Esophagus muscularis mucosa (tissue), 4 donors: ENCODE measurements around the gene LHFPL2. TPM values are rescaled to one million over a fixed set of nuclear protein-coding genes. Genes with fewer than 3 reads are reported as not detected.
"Not testable (repeated sequence)": the region's sequence is repeated elsewhere in the genome, so short reads cannot be mapped to it uniquely, and the experiment has no call there.

Experiments used
- DNase-seq: peaks from one replicate; pipeline ENCODE4 v3.0.0-alpha.2; 2017; ENCODE audit errors: extremely low spot score
- H3K27ac ChIP-seq, 4 donors: fragments of 200-600 bp; sonication (generic); replicated peaks in 1 of 4; 1 replicate in 3 of 4; 2 replicates in 1 of 4; pipeline ENCODE4 v1.5.1; 2016 to 2019; ENCODE audit warnings: mild to moderate bottlenecking in 1 of 4
- H3K27me3 ChIP-seq, 4 donors: fragments of 200-600 bp; sonication (generic); one replicate each; pipeline versions ENCODE4 v1.5.1 to v1.6.0; 2016 to 2019
- H3K36me3 ChIP-seq, 4 donors: fragments of 200-600 bp; sonication (generic); one replicate each; pipeline ENCODE4 v1.5.1; 2016 to 2019
- H3K4me1 ChIP-seq, 4 donors: fragments of 200-600 bp; sonication (generic); one replicate each; pipeline ENCODE4 v1.5.1; 2016 to 2019
- H3K4me3 ChIP-seq, 4 donors: fragments of 200-600 bp; sonication (generic); 1 replicate in 2 of 4; 2 replicates in 2 of 4; pipeline ENCODE4 v1.5.1; 2016 to 2019; ENCODE audit warnings: mild to moderate bottlenecking in 4 of 4, moderate library complexity in 1 of 4
- H3K9me3 ChIP-seq, 4 donors: fragments of 200-600 bp; sonication (generic); 1 replicate in 3 of 4; 2 replicates in 1 of 4; pipeline ENCODE4 v1.5.1; 2016 to 2019
- EP300 ChIP-seq: sonication (generic); formaldehyde crosslinking; IDR thresholded peaks from one replicate; pipeline ENCODE4 v1.6.1; 2017; ENCODE audit warnings: antibody characterized with exemption
- POLR2A ChIP-seq: fragments of 450-650 bp; IDR thresholded peaks from one replicate; pipeline ENCODE4 v1.6.1; 2017; ENCODE audit warnings: antibody characterized with exemption, moderate library complexity, mild to moderate bottlenecking, low read depth
- POLR2AphosphoS5 ChIP-seq, 2 donors: sonication (generic); formaldehyde crosslinking; IDR thresholded peaks; one replicate each; pipeline ENCODE4 v1.6.1; 2017; ENCODE audit warnings: antibody characterized with exemption in 2 of 2
- WGBS: methylation state at CpG from one replicate; pipeline ENCODE4 v1.1.5; 2018; 5-methylcytosine and 5-hydroxymethylcytosine counted together
- intact Hi-C: fragments of 100-400 bp; cut with DNase I; formaldehyde crosslinking; loops from one replicate; pipeline ENCODE4 v1.15.1; 2023
- total RNA-seq, 4 donors: library from RNA; depleted of rRNA; stranded (reverse); fragments of >200 nt; gene quantifications; one replicate each; pipeline versions ENCODE4 v1.1.0 to v1.2.1, GENCODE V29; 2016
- TF ChIP-seq, protein P1 (sequence below), 3 experiments: fragments of 200-600 bp in 2 of 3; fragments of 450-650 bp in 1 of 3; sonication (generic) in 2 of 3; IDR thresholded peaks; one replicate each; pipeline ENCODE4 v1.5.1; 2017 to 2019; ENCODE audit warnings: antibody characterized with exemption in 3 of 3, mild to moderate bottlenecking in 2 of 3, moderate library complexity in 1 of 3

The LHFPL2 gene
- total RNA-seq, 4 donors from 2014 or later, result 24.1 to 40.9 (median 28.1) TPM

DNA sequence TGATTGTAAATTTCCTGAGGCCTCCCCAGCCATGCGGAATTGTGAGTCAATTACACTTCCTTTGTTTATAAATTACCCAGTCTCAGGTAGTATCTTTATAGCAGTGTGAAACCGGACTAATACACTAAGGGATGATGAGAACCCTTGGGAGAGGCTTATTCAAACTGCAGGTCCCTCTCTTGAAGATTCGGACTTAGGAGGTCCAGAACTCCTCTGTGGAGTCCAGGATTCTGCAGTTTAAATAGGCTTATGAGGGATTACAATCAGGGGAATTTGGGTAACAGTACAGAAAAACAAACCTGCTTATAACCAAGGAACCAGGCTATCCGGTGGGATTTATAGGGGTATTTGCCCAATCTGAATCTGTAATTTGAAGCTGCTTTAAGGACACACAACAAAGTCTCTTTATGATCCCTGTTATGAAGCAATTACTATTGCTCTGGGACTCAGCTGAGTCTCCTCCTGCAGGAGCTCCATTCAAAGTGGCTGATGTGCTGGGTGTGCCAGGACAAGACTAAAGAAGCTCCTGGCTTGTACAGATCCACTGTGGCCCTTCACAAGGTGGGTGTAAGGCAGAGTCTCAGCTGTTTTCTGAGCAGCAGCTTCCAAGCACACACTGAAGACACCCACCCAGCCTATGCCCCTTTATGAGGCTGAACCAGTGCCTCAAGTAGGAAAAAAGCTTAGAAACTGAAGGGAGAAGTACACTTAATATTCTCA lies 41.8 kb upstream of the LHFPL2 start:
- intact Hi-C loops, result no loop called here
- H3K27me3 ChIP-seq, result no peaks in the 10 kb centered on the region
- no peak for TF ChIP-seq POLR2A
- TF ChIP-seq POLR2AphosphoS5 (IDR thresholded peaks at IDR 0.05), result no peak
- TF ChIP-seq, protein P1, sequence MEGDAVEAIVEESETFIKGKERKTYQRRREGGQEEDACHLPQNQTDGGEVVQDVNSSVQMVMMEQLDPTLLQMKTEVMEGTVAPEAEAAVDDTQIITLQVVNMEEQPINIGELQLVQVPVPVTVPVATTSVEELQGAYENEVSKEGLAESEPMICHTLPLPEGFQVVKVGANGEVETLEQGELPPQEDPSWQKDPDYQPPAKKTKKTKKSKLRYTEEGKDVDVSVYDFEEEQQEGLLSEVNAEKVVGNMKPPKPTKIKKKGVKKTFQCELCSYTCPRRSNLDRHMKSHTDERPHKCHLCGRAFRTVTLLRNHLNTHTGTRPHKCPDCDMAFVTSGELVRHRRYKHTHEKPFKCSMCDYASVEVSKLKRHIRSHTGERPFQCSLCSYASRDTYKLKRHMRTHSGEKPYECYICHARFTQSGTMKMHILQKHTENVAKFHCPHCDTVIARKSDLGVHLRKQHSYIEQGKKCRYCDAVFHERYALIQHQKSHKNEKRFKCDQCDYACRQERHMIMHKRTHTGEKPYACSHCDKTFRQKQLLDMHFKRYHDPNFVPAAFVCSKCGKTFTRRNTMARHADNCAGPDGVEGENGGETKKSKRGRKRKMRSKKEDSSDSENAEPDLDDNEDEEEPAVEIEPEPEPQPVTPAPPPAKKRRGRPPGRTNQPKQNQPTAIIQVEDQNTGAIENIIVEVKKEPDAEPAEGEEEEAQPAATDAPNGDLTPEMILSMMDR (IDR thresholded peaks at IDR 0.05), result no peak
- TF ChIP-seq EP300, result no peak
- H3K9me3 ChIP-seq, result no peaks in the 10 kb centered on the region
- H3K36me3 ChIP-seq, result no peaks in the 10 kb centered on the region
- no peak overlapping the region for H3K27ac ChIP-seq
- no peak for DNase-seq
- 76% methylated on average over 4 of the region's 4 CpGs for WGBS
- no peaks in the 10 kb centered on the region for H3K4me1 ChIP-seq
- H3K4me3 ChIP-seq, result no peak overlapping the region

DNA sequence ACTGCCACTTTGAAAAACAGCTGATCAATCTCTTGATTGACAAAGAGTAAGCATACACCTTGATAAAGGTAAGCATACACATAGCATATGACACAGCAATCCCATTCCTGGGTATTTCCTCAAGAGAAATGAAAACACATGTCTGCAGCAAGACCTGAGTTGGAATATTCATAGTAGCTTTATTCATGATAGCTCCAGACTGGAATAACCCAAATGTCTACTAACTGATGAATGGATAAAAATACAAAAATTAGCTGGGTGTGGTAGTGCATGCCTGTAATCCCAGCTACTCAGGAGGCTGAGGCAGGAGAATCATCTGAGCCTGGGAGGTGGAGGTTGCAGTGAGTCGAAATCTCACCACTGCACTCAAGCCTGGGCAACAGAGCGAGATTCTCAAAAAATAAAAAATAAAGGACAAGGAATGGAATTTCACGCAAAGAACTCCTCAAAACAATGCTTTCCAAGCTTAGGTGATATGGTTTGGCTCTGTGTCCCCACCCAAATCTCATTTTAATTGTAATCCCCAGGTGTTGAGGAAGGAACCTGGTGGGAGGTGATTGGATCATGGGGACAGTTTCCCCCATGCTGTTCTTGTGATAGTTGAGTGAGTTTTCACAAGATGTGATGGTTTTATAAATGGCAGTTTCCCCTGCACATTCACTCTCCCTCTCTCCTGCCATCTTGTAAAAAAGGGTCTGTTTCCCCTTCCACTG lies 41.1 kb upstream of the LHFPL2 start:
- Histone ChIP-seq H3K36me3 (no peaks in the 10 kb centered on the region), H3K4me3 (no peak overlapping the region), H3K9me3 (no peaks in the 10 kb centered on the region), H3K27ac (no peak overlapping the region), H3K4me1 (no peaks in the 10 kb centered on the region), H3K27me3 (no peaks in the 10 kb centered on the region)
- 97% methylated on average over 3 of the region's 3 CpGs for WGBS
- DNase-seq, result no peak
- TF ChIP-seq POLR2AphosphoS5 (IDR thresholded peaks at IDR 0.05) (no peak), EP300 (no peak), POLR2A (no peak)
- TF ChIP-seq, protein P1 (IDR thresholded peaks at IDR 0.05), result no peak
- intact Hi-C loops, result no loop called here

GRCh38 chr5:78687514-78687913 lies 38.9 kb upstream of the LHFPL2 start:
- H3K27me3 ChIP-seq, H3K9me3 ChIP-seq, H3K27ac ChIP-seq, H3K36me3 ChIP-seq, H3K4me1 ChIP-seq, intact Hi-C loops, H3K4me3 ChIP-seq, DNase-seq: not testable (repeated sequence)
- 92% methylated on average over 4 of the region's 4 CpGs for WGBS

GRCh38 chr5:78683905-78684304 lies 35.3 kb upstream of the LHFPL2 start:
- H3K9me3 ChIP-seq, H3K4me1 ChIP-seq, H3K27ac ChIP-seq, H3K27me3 ChIP-seq, H3K36me3 ChIP-seq, DNase-seq, intact Hi-C loops, H3K4me3 ChIP-seq: not testable (repeated sequence)
- 98% methylated on average over 5 of the region's 5 CpGs for WGBS

DNA sequence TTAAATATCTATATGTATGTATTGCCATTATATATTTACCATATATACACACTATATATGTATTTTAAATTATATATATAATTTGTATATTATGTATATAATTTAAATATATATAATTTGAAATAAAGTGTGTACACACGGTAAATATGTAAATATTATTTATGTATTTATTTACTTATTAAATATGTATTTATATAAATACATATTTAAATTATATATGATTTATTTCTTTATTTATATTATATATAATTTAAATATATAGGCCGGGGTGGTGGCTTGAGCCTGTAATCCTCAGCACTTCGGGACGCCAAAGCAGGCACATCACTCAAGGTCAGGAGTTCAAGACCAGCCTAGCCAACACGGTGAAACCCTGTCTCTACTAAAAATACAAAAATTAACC lies 31.3 kb upstream of the LHFPL2 start:
- 93% methylated on average over 5 of the region's 5 CpGs for WGBS
- Histone ChIP-seq H3K4me1 (peaks cover 0 to 14% (median 3%) of the 10 kb centered on the region in 4 donors), H3K27ac (no peak overlapping the region), H3K4me3 (no peak overlapping the region), H3K9me3 (no peaks in the 10 kb centered on the region), H3K27me3 (no peaks in the 10 kb centered on the region), H3K36me3 (no peaks in the 10 kb centered on the region)
- intact Hi-C loops, result no loop called here
- no peak for DNase-seq
- TF ChIP-seq EP300 (no peak), POLR2A (no peak), POLR2AphosphoS5 (IDR thresholded peaks at IDR 0.05) (no peak)
- TF ChIP-seq, protein P1 (IDR thresholded peaks at IDR 0.05), result no peak
